Endothelial cell of umbilical vein (primary cell): ENCODE data around the gene SPATA7. TPM values are rescaled to one million over a fixed set of nuclear protein-coding genes. Genes with fewer than 3 reads are reported as not detected.

Source experiments
- Bru-seq: library from RNA; stranded (reverse); fragments of 400-500 nt; gene quantifications from one replicate; lab custom pipeline; 2021; lab: Mats Ljungman, UMichigan
- BruChase-seq, 2 experiments: library from RNA; stranded (reverse); fragments of 400-500 nt; gene quantifications; one replicate each; lab custom pipeline; 2021; lab: Mats Ljungman, UMichigan
- BruUV-seq: library from RNA; stranded (reverse); fragments of 400-500 nt; replicated peaks from 2 replicates; lab custom pipeline; 2021; lab: Mats Ljungman, UMichigan
- CTCF ChIA-PET: fragments of 300-600, 350-600 bp; sonication (Branson Sonifier 250); formaldehyde crosslinking; loops from one replicate; lab custom pipeline; 2021; ENCODE audit warnings: antibody characterized with exemption, inconsistent platforms; lab: Charles Lee
- POLR2A ChIA-PET: fragments of 300-600, 350-600 bp; sonication (Branson Sonifier 250); formaldehyde crosslinking; loops from one replicate; lab custom pipeline; 2021; ENCODE audit warnings: antibody characterized with exemption, inconsistent platforms; lab: Charles Lee
- DNase-seq: peaks from one replicate; pipeline ENCODE4 v3.0.0-alpha.2; 2011; ENCODE audit warnings: low read depth, low spot score
- FAIRE-seq: peaks from 2 replicates; lab custom pipeline; 2011; peaks lifted over from hg19 to GRCh38; lab: Jason Lieb, UNC
- H2AFZ ChIP-seq: 2 replicates; pipeline ENCODE4 v1.6.0; 2012; ENCODE audit warnings: low read depth, low read length, control low read depth, inconsistent platforms
- H3K27ac ChIP-seq: 2 replicates; pipeline ENCODE4 v1.5.1; 2011; ENCODE audit warnings: low read depth, mild to moderate bottlenecking, control low read depth, low read length, moderate library complexity; ENCODE audit not compliant: insufficient read depth
- H3K27me3 ChIP-seq, 2 experiments: 2 replicates each; pipeline versions ENCODE4 v1.6.0 to v1.6.1; 2011; ENCODE audit warnings: low read length in 2 of 2, mixed read lengths in 1 of 2; ENCODE audit not compliant: control insufficient read depth in 2 of 2, insufficient read depth in 2 of 2
- H3K36me3 ChIP-seq, 2 experiments: 2 replicates in 1 of 2; 3 replicates in 1 of 2; pipeline ENCODE4 v1.5.1; 2011; ENCODE audit warnings: low read length in 2 of 2, mild to moderate bottlenecking in 1 of 2, moderate library complexity in 1 of 2; ENCODE audit not compliant: control insufficient read depth in 2 of 2, insufficient read depth in 2 of 2; ENCODE audit errors: extremely low read depth in 1 of 2
- H3K4me1 ChIP-seq: 3 replicates; pipeline ENCODE4 v1.5.1; 2011; ENCODE audit warnings: mild to moderate bottlenecking, low read length; ENCODE audit not compliant: control insufficient read depth, insufficient read depth; ENCODE audit errors: extremely low read depth
- H3K4me2 ChIP-seq: 2 replicates; pipeline ENCODE4 v1.6.1; 2011; ENCODE audit warnings: low read length, control low read depth, mixed read lengths; ENCODE audit not compliant: insufficient read depth
- H3K4me3 ChIP-seq, 3 experiments: fragments of 200-600 bp in 1 of 3; sonication (generic), shearing (Covaris generic) in 1 of 3; replicated peaks in 1 of 3; 2 replicates each; pipeline ENCODE4 v1.5.1; 2011 to 2016; ENCODE audit warnings: control low read depth in 3 of 3, low read length in 3 of 3, mild to moderate bottlenecking in 2 of 3, inconsistent platforms in 1 of 3, low read depth in 1 of 3, moderate library complexity in 1 of 3; ENCODE audit not compliant: insufficient read depth in 1 of 3
- H3K79me2 ChIP-seq: 2 replicates; pipeline ENCODE4 v1.6.0; 2012; ENCODE audit warnings: low read length, inconsistent platforms; ENCODE audit not compliant: control insufficient read depth, insufficient read depth
- H3K9ac ChIP-seq: replicated peaks from 2 replicates; pipeline ENCODE3; 2011; ENCODE audit warnings: low read length, control low read depth; ENCODE audit not compliant: insufficient read depth; ENCODE audit errors: extremely low read depth
- H3K9me1 ChIP-seq: replicated peaks from 3 replicates; pipeline ENCODE4 v1.6.0; 2011; ENCODE audit warnings: mild to moderate bottlenecking, low read length; ENCODE audit not compliant: control insufficient read depth, insufficient read depth; ENCODE audit errors: extremely low read depth
- H3K9me3 ChIP-seq: replicated peaks from 2 replicates; pipeline ENCODE4 v1.5.1; 2012; ENCODE audit warnings: low read length, inconsistent platforms; ENCODE audit not compliant: control insufficient read depth, insufficient read depth
- H4K20me1 ChIP-seq: replicated peaks from 2 replicates; pipeline ENCODE3; 2011; ENCODE audit warnings: mild to moderate bottlenecking, low read length; ENCODE audit not compliant: control insufficient read depth, insufficient read depth; ENCODE audit errors: extremely low read depth
- CTCF ChIP-seq, 2 donors: IDR thresholded peaks; 1 replicate in 1 of 2; 2 replicates in 1 of 2; pipeline ENCODE4 v1.5.1; 2011; ENCODE audit warnings: low read length in 2 of 2, mild to moderate bottlenecking in 2 of 2, moderate library complexity in 2 of 2, control low read depth in 1 of 2, inconsistent platforms in 1 of 2, low read depth in 1 of 2; ENCODE audit not compliant: insufficient read depth in 1 of 2; ENCODE audit errors: extremely low read depth in 1 of 2
- EZH2 ChIP-seq: IDR thresholded peaks from 2 replicates; pipeline ENCODE4 v1.6.1; 2012; ENCODE audit warnings: borderline replicate concordance, low read depth, mild to moderate bottlenecking, moderate library complexity, low read length, inconsistent platforms; ENCODE audit not compliant: severe bottlenecking
- FOS ChIP-seq: IDR thresholded peaks from 2 replicates; pipeline ENCODE4 v1.6.1; 2011; ENCODE audit warnings: mild to moderate bottlenecking, low read length, moderate library complexity, borderline replicate concordance; ENCODE audit not compliant: insufficient read depth
- GATA2 ChIP-seq: IDR thresholded peaks from 2 replicates; pipeline ENCODE4 v1.7.0; 2011; ENCODE audit warnings: low read depth, mild to moderate bottlenecking, moderate library complexity, mixed read lengths, low read length; ENCODE audit not compliant: insufficient read length, insufficient read depth
- JUN ChIP-seq: IDR thresholded peaks from 2 replicates; pipeline ENCODE4 v1.6.1; 2011; ENCODE audit warnings: borderline replicate concordance, low read depth; ENCODE audit not compliant: insufficient read length, insufficient read depth
- MAX ChIP-seq: IDR thresholded peaks from 2 replicates; pipeline ENCODE4 v1.6.1; 2011; ENCODE audit not compliant: insufficient read depth, insufficient read length
- MYC ChIP-seq: IDR thresholded peaks from one replicate; pipeline ENCODE4 v1.6.1; 2011; ENCODE audit warnings: mild to moderate bottlenecking, low read depth, low read length
- POLR2A ChIP-seq: IDR thresholded peaks from 2 replicates; pipeline ENCODE4 v1.6.1; 2012; ENCODE audit warnings: low read depth, mild to moderate bottlenecking, control low read depth, low read length
- POLR2AphosphoS5 ChIP-seq: IDR thresholded peaks from 2 replicates; pipeline ENCODE4 v1.6.1; 2012; ENCODE audit warnings: low read depth, mild to moderate bottlenecking, control low read depth, low read length, moderate library complexity; ENCODE audit not compliant: insufficient read depth
- dilution Hi-C: fragments of 300-500 bp; cut with MboI; formaldehyde crosslinking; loops from one replicate; pipeline ENCODE4 v1.15.0; 2019; ENCODE audit warnings: low sequenced_read_pairs; ENCODE audit not compliant: extremely low pct_ligation_motif_present
- intact Hi-C: fragments of 100-400 bp; cut with micrococcal nuclease; formaldehyde crosslinking; loops from one replicate; pipeline ENCODE4 v1.10.0; 2022
- long read RNA-seq: library from polyadenylated mRNA; stranded (forward); transcript quantifications from one replicate; pipeline ENCODE4 v2.0.0, GENCODE V29; 2021
- polyA minus RNA-seq, 3 experiments: library from RNA; depleted of rRNA, polyadenylated mRNA; stranded (reverse); fragments of >200 nt; gene quantifications; 1 replicate in 1 of 3; 2 replicates in 2 of 3; pipeline ENCODE4 v1.2.3, GENCODE V29; 2011
- polyA plus RNA-seq, 4 experiments: library from polyadenylated mRNA; depleted of rRNA in 3 of 4; stranded (reverse) in 3 of 4; unstranded in 1 of 4; fragments of >200 nt; gene quantifications; 2 replicates each; pipeline versions ENCODE4 v1.2.1 to v1.2.3, GENCODE V29; 2011 to 2012; ENCODE audit warnings: missing spikeins in 1 of 4
- total RNA-seq: library from RNA; stranded (reverse); gene quantifications from 2 replicates; pipeline ENCODE4 v1.2.3, GENCODE V29; 2021

Gene SPATA7
- 8.4 and 9.7 TPM in 2 replicates for total RNA-seq
- polyA plus RNA-seq, result 4.0 and 4.5 TPM in 2 replicates
- 5.6 TPM in 2 replicates for polyA plus RNA-seq (2011; cell fraction: cytosol; rRNA removed)
- polyA plus RNA-seq (2011; cell fraction: nucleus; rRNA removed), result 14.4 and 17.6 TPM in 2 replicates
- polyA plus RNA-seq (2012), result 9.9 and 11.0 TPM in 2 replicates
- polyA minus RNA-seq, result 6.3 and 7.0 TPM in 2 replicates
- 1.8 TPM for polyA minus RNA-seq (2011; cell fraction: cytosol; rRNA and poly(A)+ RNA removed)
- polyA minus RNA-seq (2011; cell fraction: nucleus; rRNA and poly(A)+ RNA removed), result 12.6 and 14.1 TPM in 2 replicates
- percentile 59 among the genes with signal in this experiment for Bru-seq, nascent RNA
- BruChase-seq, experiment 1, labeled RNA remaining after a 6-hour chase, result percentile 50 among the genes with signal in this experiment
- BruChase-seq, experiment 2, labeled RNA remaining after a 2-hour chase, result percentile 66 among the genes with signal in this experiment
- long read RNA-seq, transcript SPATA7-203 (12 exons, 2,123 nt), result major isoform, 9 of 25 reads
- long read RNA-seq, partial matches to known transcripts, result 1 of 25 reads
- long read RNA-seq, other reads (novel, unspliced or antisense), result 11 of 25 reads

DNA sequence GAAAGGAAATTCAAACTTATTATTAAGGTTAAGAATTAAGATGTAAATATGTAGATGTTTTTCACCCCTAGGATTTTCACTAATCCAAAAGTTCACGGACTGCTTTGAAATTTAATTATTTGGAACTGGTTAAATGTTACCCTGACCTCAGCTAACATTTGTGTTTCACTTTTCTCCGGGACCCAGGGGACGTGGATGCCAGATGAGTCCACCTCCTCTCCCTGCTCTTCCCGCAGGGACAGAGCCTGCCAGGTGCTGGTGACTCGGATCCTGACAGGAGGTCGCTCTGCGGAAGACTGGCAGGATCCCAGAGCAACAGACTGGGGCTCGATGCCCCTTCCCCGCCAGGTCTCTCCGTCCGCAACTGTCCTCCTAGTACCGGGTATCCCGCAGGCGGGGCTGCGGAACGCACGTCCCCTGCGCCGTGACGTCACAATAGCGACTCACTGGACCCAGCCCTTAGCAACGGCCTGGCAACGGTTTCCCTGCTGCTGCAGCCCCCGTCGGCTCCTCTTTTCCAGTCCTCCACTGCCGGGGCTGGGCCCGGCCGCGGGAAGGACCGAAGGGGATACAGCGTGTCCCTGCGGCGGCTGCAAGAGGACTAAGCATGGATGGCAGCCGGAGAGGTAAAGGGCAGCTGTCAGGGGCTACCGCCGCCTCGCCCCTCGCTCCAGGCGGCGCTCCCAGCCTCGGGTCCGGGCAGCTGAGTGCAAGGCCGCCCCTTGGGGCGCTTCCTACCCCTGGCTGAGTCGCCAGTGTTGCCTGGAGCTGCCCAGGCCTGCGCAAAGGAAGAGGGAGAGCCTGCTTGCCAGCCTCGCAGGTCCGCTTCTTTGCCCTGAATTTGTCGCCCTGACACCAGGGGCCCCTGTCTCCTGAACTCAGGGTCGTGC, at the start of gene SPATA7:
Gene SPATA7 (plus strand): TSS at position 446 of the 890 bp plus-strand sequence. CDS start 162 bp downstream, at position 608.
- DNase-seq (peak; percentile 92), FAIRE-seq (peak; percentile 96)
- Histone ChIP-seq H3K4me2 (peak within 1 kb of the TSS; percentile 94), H3K9me1 (no peaks in the 10 kb centered on the region), H3K4me1 (peaks cover 25% of the 10 kb centered on the region), H3K9ac (peak within 1 kb of the TSS; percentile 74), H2AFZ (peak within 1 kb of the TSS; percentile 95), H3K79me2 (peaks cover 1% of the 10 kb centered on the region), H4K20me1 (no peaks in the 10 kb centered on the region), H3K27ac (peak within 1 kb of the TSS; percentile 34), H3K27me3 (peaks cover 11 to 22% of the 10 kb centered on the region in 2 experiments), H3K4me3 (peak within 1 kb of the TSS; percentile 87 to 94 (median 88)), H3K36me3 (no peaks in the 10 kb centered on the region), H3K9me3 (no peaks in the 10 kb centered on the region)
- POLR2A ChIA-PET, result no interaction called here
- BruUV-seq, result TSS peak; percentile 41
- CTCF ChIA-PET, result interaction anchor here (0.7 to 0.9 kb wide), 2 partner anchors 166 to 441 kb away, joined by 3 read pairs; no protein-coding TSS in a partner anchor
- TF ChIP-seq GATA2, result no peak
- peak; percentile 82 for TF ChIP-seq POLR2A
- peak; percentile 52 for TF ChIP-seq FOS
- intact Hi-C loops (loop anchor here (5.0 kb wide), 2 partner anchors 167 to 393 kb away; partner anchors contain the start of gene GALC), dilution Hi-C loops (no loop called here)

GRCh38 chr14:88340357-88340756, 45.1 kb upstream of the SPATA7 start:
- no peaks in the 10 kb centered on the region for H4K20me1 ChIP-seq
- TF ChIP-seq GATA2 (no peak), MAX (no peak), EZH2 (no peak), MYC (no peak), FOS (no peak), CTCF (IDR thresholded peaks at IDR 0.05; ENCODE audit: extremely low read depth in 1 of 2, insufficient read depth in 1 of 2, low read depth in 1 of 2, low read length in 2 of 2) (no peak), POLR2AphosphoS5 (no peak), JUN (no peak), POLR2A (no peak)
- FAIRE-seq (no peak), DNase-seq (no peak)
- H3K9me1 ChIP-seq, result no peaks in the 10 kb centered on the region
- H3K27ac ChIP-seq, result no peak overlapping the region
- H3K9me3 ChIP-seq, result no peaks in the 10 kb centered on the region
- ChIA-PET POLR2A (no interaction called here), CTCF (no interaction called here)
- no TSS peak for BruUV-seq
- no peaks in the 10 kb centered on the region for H3K36me3 ChIP-seq
- H3K9ac ChIP-seq, result no peak overlapping the region
- H3K4me3 ChIP-seq, result no peak overlapping the region
- H3K4me1 ChIP-seq, result no peaks in the 10 kb centered on the region
- no peak overlapping the region for H3K4me2 ChIP-seq
- H3K27me3 ChIP-seq, result no peaks in the 10 kb centered on the region
- H3K79me2 ChIP-seq, result no peaks in the 10 kb centered on the region
- intact Hi-C loops, result no loop called here
- no peak overlapping the region for H2AFZ ChIP-seq
- dilution Hi-C loops, result no loop called here
